HL-60/S4 treated with retinoic acid at 250 ng/mL for 4 days and 3 days (cell line): ENCODE results near the gene SH3RF3.

Experiments used
- in situ Hi-C: fragments of 300-500 bp; cut with MboI; formaldehyde crosslinking; loops from 2 replicates; pipeline ENCODE4 v1.7.0; 2022; ENCODE audit warnings: low sequenced_read_pairs

SH3RF3 gene

GRCh38 chr2:109297566-109298490, 168.8 kb downstream of the SH3RF3 start:
- in situ Hi-C loops, result no loop called here

GRCh38 chr2:109298851-109299250, 169.8 kb downstream of the SH3RF3 start:
- in situ Hi-C loops, result no loop called here

- in situ Hi-C loops, result no loop called here
Measured at GRCh38 chr2:109299536-109299935, 170.5 kb downstream of the SH3RF3 start.

GRCh38 chr2:109300582-109300981, 171.6 kb downstream of the SH3RF3 start:
- in situ Hi-C loops, result no loop called here

- in situ Hi-C loops, result no loop called here
Measured at GRCh38 chr2:109301746-109302145, 172.7 kb downstream of the SH3RF3 start.

GRCh38 chr2:109302319-109302718, 173.3 kb downstream of the SH3RF3 start:
- in situ Hi-C loops, result no loop called here

GRCh38 chr2:109304242-109304641, 175.2 kb downstream of the SH3RF3 start:
- in situ Hi-C loops, result no loop called here

GRCh38 chr2:109304731-109305470, 175.9 kb downstream of the SH3RF3 start:
- in situ Hi-C loops, result no loop called here

- in situ Hi-C loops, result no loop called here
Measured at GRCh38 chr2:109305490-109306167, 176.6 kb downstream of the SH3RF3 start.

- in situ Hi-C loops, result no loop called here
Measured at GRCh38 chr2:109306190-109306589, 177.2 kb downstream of the SH3RF3 start.

- in situ Hi-C loops, result no loop called here
Measured at GRCh38 chr2:109311771-109312170, 182.8 kb downstream of the SH3RF3 start.

- in situ Hi-C loops, result no loop called here
Measured at GRCh38 chr2:109312902-109313301, 183.9 kb downstream of the SH3RF3 start.

- in situ Hi-C loops, result no loop called here
Measured at GRCh38 chr2:109313343-109313742, 184.3 kb downstream of the SH3RF3 start.

GRCh38 chr2:109316091-109316490, 187.1 kb downstream of the SH3RF3 start:
- in situ Hi-C loops, result no loop called here

- in situ Hi-C loops, result no loop called here
Measured at GRCh38 chr2:109317471-109318095, 188.6 kb downstream of the SH3RF3 start.

- in situ Hi-C loops, result no loop called here
Measured at GRCh38 chr2:109318150-109318948, 189.3 kb downstream of the SH3RF3 start.

- in situ Hi-C loops, result no loop called here
Measured at GRCh38 chr2:109318949-109319342, 189.9 kb downstream of the SH3RF3 start.

- in situ Hi-C loops, result no loop called here
Measured at GRCh38 chr2:109320195-109320922, 191.4 kb downstream of the SH3RF3 start.

- in situ Hi-C loops, result no loop called here
Measured at GRCh38 chr2:109321570-109321969, 192.6 kb downstream of the SH3RF3 start.
